HK-2 (cell line): ENCODE measurements around the gene DHX35.
"Not testable (repeated sequence)": the region's sequence is repeated elsewhere in the genome, so short reads cannot be mapped to it uniquely, and the experiment has no call there.

ENCODE experiments used
- DNase-seq: peaks from one replicate; pipeline ENCODE4 v3.0.0-alpha.2; 2018; ENCODE audit not compliant: unreplicated experiment

DHX35 gene

DNA sequence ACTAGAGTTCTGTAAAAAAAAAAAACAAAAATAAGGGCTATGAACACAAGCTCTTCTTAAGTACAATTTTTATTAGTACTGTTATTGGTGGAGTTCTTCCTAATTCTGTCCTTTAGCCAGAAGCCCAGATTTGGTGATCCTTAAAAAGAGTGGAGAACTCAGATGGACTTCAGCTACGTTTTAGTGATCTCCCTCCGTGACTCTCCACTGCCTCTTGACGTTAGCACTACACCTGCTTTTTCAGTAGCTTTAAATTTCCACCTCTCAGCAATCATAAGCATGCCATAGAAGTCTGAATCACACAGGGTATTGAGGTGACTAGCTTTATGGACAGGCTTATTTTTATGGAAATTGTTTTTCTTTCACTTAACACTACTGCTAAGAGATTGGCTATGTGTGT, 17.7 kb downstream of the DHX35 start:
- DNase-seq: no peak

GRCh38 chr20:38982291-38982690, 20.1 kb downstream of the DHX35 start:
- no peak for DNase-seq

GRCh38 chr20:38985060-38985459, 22.9 kb downstream of the DHX35 start:
- DNase-seq: no peak

- DNase-seq: no peak
These were observed 23.5 kb downstream of the DHX35 start for GRCh38 chr20:38985603-38986170.

GRCh38 chr20:38986663-38987062, 24.5 kb downstream of the DHX35 start:
- no peak for DNase-seq

DNA sequence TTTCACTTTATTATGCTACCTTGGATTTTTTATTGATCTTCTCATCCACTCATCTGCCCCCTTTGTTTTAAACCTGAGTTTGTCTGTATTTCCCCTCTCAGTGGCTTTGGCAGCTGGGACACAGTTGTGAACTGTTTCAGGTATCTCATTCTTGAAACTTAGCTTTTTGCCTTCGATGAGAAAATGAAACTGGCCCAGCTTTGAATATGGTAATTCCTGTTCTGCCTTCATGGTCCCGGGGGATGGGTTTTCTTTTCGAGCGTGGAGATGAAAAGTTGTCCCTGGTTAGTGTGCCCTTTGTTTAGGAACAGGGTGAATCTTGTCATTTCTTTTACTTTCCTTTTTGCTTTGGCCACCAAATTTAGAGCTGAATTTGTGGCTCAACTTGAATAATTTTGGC, 25.6 kb downstream of the DHX35 start:
- DNase-seq: no peak

- no peak for DNase-seq
These were observed 28.6 kb downstream of the DHX35 start for GRCh38 chr20:38990728-38991127.

- no peak for DNase-seq
These were observed 29.9 kb downstream of the DHX35 start for GRCh38 chr20:38991814-38992704.

DNA sequence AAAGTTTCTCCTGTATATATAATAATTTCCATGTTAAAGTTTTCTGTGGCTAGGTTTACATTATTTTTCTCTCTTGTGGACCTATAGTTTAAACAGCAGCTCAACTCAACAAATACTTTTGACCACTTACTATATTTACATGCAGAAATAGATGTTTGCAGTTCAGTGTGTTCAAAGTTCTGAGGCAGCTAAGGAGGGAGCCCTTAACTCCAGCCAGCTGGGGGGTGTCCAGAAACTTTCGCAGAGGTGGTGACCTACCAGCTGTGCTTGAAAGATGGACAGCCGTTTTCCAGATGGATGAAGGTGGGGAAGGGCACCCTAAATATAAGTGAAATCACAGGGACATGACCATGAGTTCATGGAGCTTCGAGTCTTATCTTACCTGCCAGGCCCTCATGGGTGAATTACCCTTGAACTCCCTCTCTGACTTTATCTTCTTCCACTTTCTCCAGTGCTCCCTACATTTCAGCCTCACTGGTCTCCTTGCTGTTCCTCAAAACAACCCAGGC, 33.4 kb downstream of the DHX35 start:
- DNase-seq: no peak

DNA sequence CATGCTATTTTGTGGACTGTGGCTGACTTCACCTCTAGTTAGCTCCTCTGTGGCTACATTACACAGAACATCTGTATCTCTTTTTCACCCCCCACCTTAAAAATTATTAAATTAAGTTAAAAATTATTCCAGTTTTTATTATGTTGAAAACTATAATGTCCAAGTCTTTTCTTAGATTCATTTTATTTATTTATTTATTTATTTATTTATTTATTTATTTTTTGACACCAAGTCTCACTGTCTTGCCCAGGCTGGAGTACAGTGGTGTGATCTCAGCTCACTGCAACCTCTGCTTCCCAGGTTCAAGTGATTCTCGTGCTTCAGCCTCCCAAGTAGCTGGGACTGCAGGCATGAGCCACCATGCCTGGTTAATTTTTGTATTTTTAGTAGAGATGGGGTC, 34.7 kb downstream of the DHX35 start:
- DNase-seq: not testable (repeated sequence)

- DNase-seq: no peak
These were observed 35.5 kb downstream of the DHX35 start for GRCh38 chr20:38997622-38998021.

- DNase-seq: no peak
These were observed 37.1 kb downstream of the DHX35 start for GRCh38 chr20:38999217-38999616.

- DNase-seq: no peak
These were observed 38.1 kb downstream of the DHX35 start for GRCh38 chr20:38999965-39000910.

DNA sequence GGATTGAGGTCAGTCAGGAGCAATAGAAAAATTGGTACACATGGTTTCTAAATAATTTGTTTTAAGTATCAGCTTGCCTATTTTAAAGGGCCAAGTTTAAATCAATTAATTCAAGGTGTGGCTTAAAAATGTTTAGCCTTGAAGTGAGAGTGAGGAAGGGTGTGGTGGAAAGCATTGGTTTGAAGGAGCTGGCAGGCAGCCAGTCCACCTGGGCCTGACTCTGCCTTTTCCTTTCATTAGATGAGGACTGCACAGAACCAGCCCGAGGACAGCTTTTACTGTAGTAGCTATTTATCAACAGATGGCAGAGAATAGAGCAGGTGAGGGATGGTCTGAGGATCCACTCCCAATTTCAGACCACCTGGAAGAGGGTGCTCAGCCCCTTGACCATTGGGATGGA, 42.4 kb downstream of the DHX35 start:
- no peak for DNase-seq

- no peak for DNase-seq
These were observed 47.2 kb downstream of the DHX35 start for GRCh38 chr20:39009348-39009747.

GRCh38 chr20:39010496-39010895, 48.4 kb downstream of the DHX35 start:
- no peak for DNase-seq

DNA sequence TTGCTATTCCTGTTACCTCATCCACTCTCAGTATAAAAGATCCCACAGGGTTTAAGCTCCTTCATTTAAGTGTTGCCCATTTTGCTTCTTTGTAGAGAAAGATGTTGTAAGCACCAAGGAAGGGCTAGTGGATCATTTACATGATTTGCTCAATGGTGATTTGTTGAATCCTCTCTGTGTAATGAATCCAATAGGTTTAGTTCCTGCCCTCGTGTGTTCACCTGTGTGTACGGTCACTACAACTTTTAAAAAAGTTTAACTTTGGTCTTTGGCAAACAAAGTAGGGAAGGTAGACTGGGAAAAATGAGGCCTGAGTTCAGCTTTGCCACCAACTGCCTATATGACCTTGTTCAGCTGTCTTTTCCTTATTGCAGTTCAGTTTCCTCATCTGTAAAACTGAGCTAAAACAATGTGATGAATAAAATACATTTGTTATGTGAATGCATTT, 51.5 kb downstream of the DHX35 start:
- DNase-seq: no peak

GRCh38 chr20:39016041-39016440, 53.9 kb downstream of the DHX35 start:
- no peak for DNase-seq

DNA sequence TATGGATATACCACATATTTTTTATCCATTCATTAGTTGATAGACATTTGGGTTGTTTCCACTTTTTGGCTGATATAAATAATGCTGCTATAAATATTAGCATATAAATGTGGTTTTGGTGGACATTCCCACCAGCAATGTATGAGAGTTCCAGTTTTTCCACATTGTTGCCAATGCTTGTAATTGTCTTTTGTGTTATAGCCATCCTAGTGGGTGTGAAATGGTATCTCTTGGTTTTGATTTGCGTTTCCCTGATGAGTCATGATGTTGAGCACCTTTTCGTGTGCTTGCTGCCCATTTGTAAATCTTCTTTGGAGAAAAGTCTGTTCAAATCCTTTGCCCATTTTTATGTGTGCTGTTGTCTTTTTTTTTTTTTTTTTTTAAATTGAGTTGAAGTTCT, 54.4 kb downstream of the DHX35 start:
- DNase-seq: no peak

DNA sequence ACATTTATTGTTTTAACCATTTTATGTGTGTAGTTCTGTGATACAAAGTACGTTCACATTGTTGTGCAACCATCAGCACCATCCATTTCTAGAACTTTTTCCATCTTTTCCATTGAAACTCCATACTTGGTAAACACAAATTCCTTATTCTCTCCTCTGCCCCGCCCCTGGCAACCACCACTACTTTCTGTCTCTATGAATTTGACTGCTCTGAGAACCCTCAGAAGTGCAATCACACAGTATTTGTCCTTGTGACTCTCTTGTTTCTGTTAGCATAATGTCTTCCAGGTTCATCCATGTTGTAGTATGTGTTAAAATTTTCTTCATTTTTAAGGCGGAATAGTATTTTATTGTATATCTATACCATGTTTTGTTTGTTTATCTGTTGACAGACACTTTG, 56.9 kb downstream of the DHX35 start:
- no peak for DNase-seq

DNA sequence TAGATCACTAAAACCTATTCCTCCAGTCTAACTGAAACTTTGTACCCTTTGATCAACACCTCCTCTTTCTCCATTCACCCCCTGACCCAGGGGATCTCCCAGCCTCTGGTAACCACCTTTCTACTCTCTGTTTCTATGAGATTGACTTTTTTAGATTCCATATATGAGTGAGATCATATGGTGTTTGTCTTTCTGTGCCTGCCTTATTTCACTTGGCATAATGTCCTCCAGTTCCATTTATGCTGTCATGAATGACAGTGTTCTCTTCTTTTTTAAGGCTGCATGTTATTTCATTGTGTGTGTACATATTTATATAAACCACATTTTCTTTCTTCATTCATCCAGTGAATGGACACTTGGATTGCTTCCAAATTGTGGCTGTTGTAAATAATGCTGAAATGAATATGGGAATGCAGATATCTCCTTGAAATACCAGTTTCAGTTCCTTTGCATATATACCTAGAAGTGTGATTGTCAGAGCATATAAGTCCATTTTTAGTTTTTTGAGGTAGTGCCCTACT, 57.7 kb downstream of the DHX35 start:
- no peak for DNase-seq

DNA sequence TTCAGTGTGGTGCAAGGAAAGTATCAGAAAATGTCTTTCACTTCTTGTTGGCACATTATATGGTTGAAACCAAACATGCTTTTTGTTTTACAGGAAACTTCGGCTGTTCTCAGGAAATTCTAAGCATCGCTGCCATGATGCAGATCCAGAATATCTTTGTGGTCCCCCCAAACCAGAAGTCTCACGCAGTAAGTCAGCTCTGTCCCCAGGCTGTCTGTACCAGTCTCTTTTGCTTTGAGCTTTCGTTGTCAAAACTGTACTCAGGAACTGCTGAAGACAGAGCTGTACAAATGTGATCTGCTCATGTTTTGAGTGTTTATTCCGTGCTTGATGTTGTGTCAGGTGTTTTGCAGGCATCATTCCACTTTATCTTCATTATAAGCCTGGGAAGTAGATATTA, 59.6 kb downstream of the DHX35 start:
- no peak for DNase-seq
